HG03571 (cell line): ENCODE results near the gene ABHD17C.
"Not testable (repeated sequence)": the region's sequence is repeated elsewhere in the genome, so short reads cannot be mapped to it uniquely, and the experiment has no call there.

Source experiments
- ATAC-seq: cut with Tn5 transposase; IDR thresholded peaks from one replicate; pipeline ENCODE4 v1.9.1; 2021; ENCODE audit not compliant: unreplicated experiment

ABHD17C gene

GRCh38 chr15:80695099-80695910 lies at the start of gene ABHD17C:
Gene ABHD17C (plus strand): TSS chr15:80695310. CDS start chr15:80695430, 120 bp downstream.
- peak; percentile 75 for ATAC-seq

GRCh38 chr15:80645494-80646065 lies 49.5 kb upstream of the ABHD17C start:
- no peak for ATAC-seq

- ATAC-seq: not testable (repeated sequence)
Measured at GRCh38 chr15:80647424-80647823, 47.7 kb upstream of the ABHD17C start.

- ATAC-seq: no peak
Measured at GRCh38 chr15:80654299-80654698, 40.8 kb upstream of the ABHD17C start.

- ATAC-seq: no peak
Measured at GRCh38 chr15:80659375-80659774, 35.7 kb upstream of the ABHD17C start.

- ATAC-seq: no peak
Measured at GRCh38 chr15:80660119-80660518, 35.0 kb upstream of the ABHD17C start.

- ATAC-seq: no peak
Measured at GRCh38 chr15:80662129-80662528, 33.0 kb upstream of the ABHD17C start.

- no peak for ATAC-seq
Measured at GRCh38 chr15:80662757-80663553, 32.2 kb upstream of the ABHD17C start.

- no peak for ATAC-seq
Measured at GRCh38 chr15:80665151-80665550, 30.0 kb upstream of the ABHD17C start.

GRCh38 chr15:80667936-80668335 lies 27.2 kb upstream of the ABHD17C start:
- no peak for ATAC-seq

- ATAC-seq: no peak
Measured at GRCh38 chr15:80668546-80669236, 26.4 kb upstream of the ABHD17C start.

GRCh38 chr15:80669663-80670273 lies 25.3 kb upstream of the ABHD17C start:
- no peak for ATAC-seq

- no peak for ATAC-seq
Measured at GRCh38 chr15:80673561-80674244, 21.4 kb upstream of the ABHD17C start.

GRCh38 chr15:80674245-80674614 lies 20.9 kb upstream of the ABHD17C start:
- no peak for ATAC-seq

GRCh38 chr15:80677041-80677440 lies 18.1 kb upstream of the ABHD17C start:
- ATAC-seq: no peak

GRCh38 chr15:80679167-80679803 lies 15.8 kb upstream of the ABHD17C start:
- no peak for ATAC-seq

- no peak for ATAC-seq
Measured at GRCh38 chr15:80679804-80680175, 15.3 kb upstream of the ABHD17C start.

- ATAC-seq: no peak
Measured at GRCh38 chr15:80682201-80682600, 12.9 kb upstream of the ABHD17C start.

- ATAC-seq: no peak
Measured at GRCh38 chr15:80684697-80685096, 10.4 kb upstream of the ABHD17C start.

- no peak for ATAC-seq
Measured at GRCh38 chr15:80685628-80686027, 9.5 kb upstream of the ABHD17C start.
